Smooth muscle cell (in vitro differentiated cells): Measurements from ENCODE around the gene PIK3R1. TPM values are rescaled to one million over a fixed set of nuclear protein-coding genes. Genes with fewer than 3 reads are reported as not detected.

Experiments
- DNase-seq: peaks from one replicate; lab custom pipeline; 2025; ENCODE audit not compliant: unreplicated experiment; lab: John Stamatoyannopoulos, UW
- H2AFZ ChIP-seq: fragments of 200-600 bp; sonication (generic); 2 replicates; pipeline ENCODE4 v1.6.0; 2016; ENCODE audit warnings: antibody characterized with exemption, low read depth, mild to moderate bottlenecking
- H3F3A ChIP-seq: fragments of 200-600 bp; sonication (generic); 2 replicates; pipeline ENCODE4 v1.6.0; 2017; ENCODE audit warnings: antibody characterized with exemption, low read depth
- H3K27ac ChIP-seq: fragments of 200-600 bp; sonication (generic); 2 replicates; pipeline ENCODE4 v1.5.1; 2016; ENCODE audit warnings: low read depth, mild to moderate bottlenecking
- H3K27me3 ChIP-seq: fragments of 200-600 bp; sonication (generic); 2 replicates; pipeline ENCODE4 v1.6.1; 2016; ENCODE audit warnings: low read depth, mild to moderate bottlenecking
- H3K36me3 ChIP-seq: fragments of 200-600 bp; sonication (generic); 2 replicates; pipeline ENCODE4 v1.5.1; 2016; ENCODE audit warnings: low read depth
- H3K4me1 ChIP-seq: fragments of 200-600 bp; sonication (generic); 2 replicates; pipeline ENCODE4 v1.5.1; 2016; ENCODE audit warnings: low read depth
- H3K4me2 ChIP-seq: fragments of 200-600 bp; sonication (generic); 2 replicates; pipeline ENCODE4 v1.6.0; 2016; ENCODE audit warnings: mild to moderate bottlenecking
- H3K4me3 ChIP-seq: fragments of 200-600 bp; sonication (generic); 2 replicates; pipeline ENCODE4 v1.5.1; 2016; ENCODE audit warnings: mild to moderate bottlenecking
- H3K79me2 ChIP-seq: fragments of 200-600 bp; sonication (generic); 2 replicates; pipeline ENCODE4 v1.6.0; 2016; ENCODE audit warnings: low read depth, mild to moderate bottlenecking
- H3K9ac ChIP-seq: fragments of 200-600 bp; sonication (generic); 2 replicates; pipeline ENCODE4 v1.6.0; 2016; ENCODE audit warnings: low read depth
- H3K9me3 ChIP-seq: fragments of 200-600 bp; sonication (generic); replicated peaks from 2 replicates; pipeline ENCODE4 v1.5.1; 2016; ENCODE audit warnings: low read depth
- H4K20me1 ChIP-seq: fragments of 200-600 bp; sonication (generic); 2 replicates; pipeline ENCODE4 v1.6.0; 2016; ENCODE audit warnings: low read depth
- WGBS: methylation state at CpG from one replicate; pipeline ENCODE4 v1.1.7; 2016; ENCODE audit warnings: low lambda C conversion rate; 5-methylcytosine and 5-hydroxymethylcytosine counted together
- polyA plus RNA-seq: library from polyadenylated mRNA; unstranded; fragments of >200 nt; fragmentation: Nextera tagmentation; extraction: Ambion mirVana; gene quantifications from 2 replicates; pipeline ENCODE4 v1.2.1, GENCODE V29; 2016
- total RNA-seq: library from RNA; depleted of rRNA; stranded (reverse); fragments of >200 nt; gene quantifications from 2 replicates; pipeline ENCODE4 v1.2.3, GENCODE V29; 2014
- TF ChIP-seq, protein P1 (sequence below): fragments of 200-600 bp; sonication (generic); IDR thresholded peaks from 2 replicates; pipeline ENCODE4 v1.5.1; 2017; ENCODE audit warnings: borderline replicate concordance, mild to moderate bottlenecking, antibody characterized with exemption; ENCODE audit not compliant: insufficient read depth, poor library complexity, severe bottlenecking

PIK3R1 gene
- total and polyA plus RNA-seq, 2 experiments from 2014 or later: 5.3 to 63.6 TPM

DNA sequence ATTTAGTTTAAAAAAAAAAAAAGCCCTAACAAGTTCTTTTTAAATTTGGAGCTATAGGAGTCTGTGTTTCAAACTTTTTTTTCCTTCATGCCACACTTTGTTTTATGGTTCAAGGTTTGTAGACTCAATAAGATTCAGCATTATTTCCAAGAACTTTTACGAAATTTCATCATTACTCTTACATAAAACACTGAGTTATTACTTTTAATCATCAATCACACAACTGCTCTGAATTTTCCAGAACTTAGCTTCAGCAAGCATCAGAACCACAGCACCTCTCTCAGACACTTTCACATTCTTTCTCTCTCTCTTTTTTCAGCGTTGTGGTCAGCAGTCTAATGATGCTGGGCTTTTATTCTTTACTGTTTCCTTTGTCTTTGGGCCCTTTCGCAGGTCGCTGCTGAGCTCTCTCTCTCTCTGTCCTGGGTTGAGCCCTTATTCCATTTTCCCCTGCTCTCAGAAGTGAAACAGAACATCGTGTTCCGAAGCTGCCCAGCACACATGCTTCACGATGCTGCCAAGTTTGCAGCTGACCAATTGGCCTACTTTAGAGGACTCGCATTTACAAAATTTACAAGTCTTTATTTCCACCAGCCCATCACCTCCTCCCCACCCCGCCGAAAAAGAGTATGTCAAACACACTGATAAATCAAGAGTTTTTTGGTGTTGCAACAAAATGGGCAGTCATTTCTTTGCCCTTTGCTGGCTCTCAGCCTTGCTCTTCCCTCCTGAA lies 44.6 kb upstream of the PIK3R1 start:
- no peak for DNase-seq
- 73% methylated on average over 10 of the region's 10 CpGs for WGBS
- H3K9ac ChIP-seq: no peak overlapping the region
- H3K9me3 ChIP-seq: no peaks in the 10 kb centered on the region
- H3F3A ChIP-seq: no peaks in the 10 kb centered on the region
- H4K20me1 ChIP-seq: no peaks in the 10 kb centered on the region
- H3K4me3 ChIP-seq: no peak overlapping the region
- H3K27ac ChIP-seq: no peak overlapping the region
- H3K36me3 ChIP-seq: no peaks in the 10 kb centered on the region
- no peak overlapping the region for H2AFZ ChIP-seq
- H3K4me1 ChIP-seq: peaks cover 22% of the 10 kb centered on the region
- TF ChIP-seq, protein P1, sequence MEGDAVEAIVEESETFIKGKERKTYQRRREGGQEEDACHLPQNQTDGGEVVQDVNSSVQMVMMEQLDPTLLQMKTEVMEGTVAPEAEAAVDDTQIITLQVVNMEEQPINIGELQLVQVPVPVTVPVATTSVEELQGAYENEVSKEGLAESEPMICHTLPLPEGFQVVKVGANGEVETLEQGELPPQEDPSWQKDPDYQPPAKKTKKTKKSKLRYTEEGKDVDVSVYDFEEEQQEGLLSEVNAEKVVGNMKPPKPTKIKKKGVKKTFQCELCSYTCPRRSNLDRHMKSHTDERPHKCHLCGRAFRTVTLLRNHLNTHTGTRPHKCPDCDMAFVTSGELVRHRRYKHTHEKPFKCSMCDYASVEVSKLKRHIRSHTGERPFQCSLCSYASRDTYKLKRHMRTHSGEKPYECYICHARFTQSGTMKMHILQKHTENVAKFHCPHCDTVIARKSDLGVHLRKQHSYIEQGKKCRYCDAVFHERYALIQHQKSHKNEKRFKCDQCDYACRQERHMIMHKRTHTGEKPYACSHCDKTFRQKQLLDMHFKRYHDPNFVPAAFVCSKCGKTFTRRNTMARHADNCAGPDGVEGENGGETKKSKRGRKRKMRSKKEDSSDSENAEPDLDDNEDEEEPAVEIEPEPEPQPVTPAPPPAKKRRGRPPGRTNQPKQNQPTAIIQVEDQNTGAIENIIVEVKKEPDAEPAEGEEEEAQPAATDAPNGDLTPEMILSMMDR: no peak
- no peaks in the 10 kb centered on the region for H3K79me2 ChIP-seq
- H3K27me3 ChIP-seq: no peaks in the 10 kb centered on the region
- no peak overlapping the region for H3K4me2 ChIP-seq

DNA sequence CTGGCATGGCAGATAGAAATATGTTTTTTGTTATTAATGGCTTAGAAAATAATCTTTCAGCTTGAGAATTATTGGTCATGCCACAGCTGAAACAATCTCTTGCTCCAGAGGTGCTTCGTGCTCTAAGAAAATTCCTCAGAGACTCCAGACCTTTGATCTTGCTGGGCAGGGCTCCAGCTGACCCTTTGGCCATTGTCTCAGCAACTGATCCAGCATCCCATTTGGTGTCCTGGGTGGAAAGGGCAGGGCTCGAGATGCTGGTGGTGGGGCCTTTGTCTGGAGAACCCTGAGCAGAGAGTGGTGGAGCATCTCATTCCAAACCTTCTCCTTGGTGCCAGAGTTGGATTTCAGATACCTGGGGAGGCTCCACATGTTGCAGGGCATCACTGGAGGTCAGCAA lies 43.2 kb upstream of the PIK3R1 start:
- H3K27me3 ChIP-seq: no peaks in the 10 kb centered on the region
- 87% methylated on average over 2 of the region's 2 CpGs for WGBS

DNA sequence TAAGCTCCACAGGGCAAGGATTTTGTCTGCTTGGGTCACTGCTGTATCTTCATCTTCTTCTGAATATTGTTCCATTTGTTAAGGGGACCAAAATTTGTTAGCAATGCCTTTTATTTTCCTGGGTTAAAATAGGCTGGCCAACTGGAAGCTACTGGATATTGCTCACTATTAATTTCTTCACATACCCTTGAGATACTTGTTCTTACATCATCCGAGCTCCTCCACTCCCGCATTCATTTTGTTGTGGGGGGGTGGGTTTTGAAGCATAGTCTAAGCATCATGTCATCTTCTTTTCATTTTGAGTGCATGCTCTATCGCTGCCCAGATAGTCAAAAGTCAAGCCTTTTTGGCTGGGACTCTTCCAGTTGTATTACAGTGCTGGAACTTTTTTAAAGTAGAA lies 42.5 kb upstream of the PIK3R1 start:
- TF ChIP-seq, protein P1: no peak
- Histone ChIP-seq H3K4me2 (no peak overlapping the region), H3K79me2 (no peaks in the 10 kb centered on the region), H3K27ac (no peak overlapping the region), H3K4me3 (no peak overlapping the region), H3K4me1 (peaks cover 22% of the 10 kb centered on the region), H3K36me3 (no peaks in the 10 kb centered on the region), H2AFZ (no peak overlapping the region), H4K20me1 (no peaks in the 10 kb centered on the region), H3F3A (no peaks in the 10 kb centered on the region), H3K27me3 (no peaks in the 10 kb centered on the region), H3K9me3 (no peaks in the 10 kb centered on the region), H3K9ac (no peak overlapping the region)
- DNase-seq: no peak
- 91% methylated on average over 3 of the region's 3 CpGs for WGBS

More for the DNA sequence above, 43.2 kb upstream of the PIK3R1 start:
- Histone ChIP-seq H2AFZ (no peak overlapping the region), H3K27ac (no peak overlapping the region), H3K36me3 (no peaks in the 10 kb centered on the region), H3K79me2 (no peaks in the 10 kb centered on the region), H3K4me3 (no peak overlapping the region), H3K9ac (no peak overlapping the region), H3K4me2 (no peak overlapping the region), H3K4me1 (peaks cover 22% of the 10 kb centered on the region), H3K9me3 (no peaks in the 10 kb centered on the region), H4K20me1 (no peaks in the 10 kb centered on the region), H3F3A (no peaks in the 10 kb centered on the region)
- no peak for DNase-seq
- TF ChIP-seq, protein P1: no peak

DNA sequence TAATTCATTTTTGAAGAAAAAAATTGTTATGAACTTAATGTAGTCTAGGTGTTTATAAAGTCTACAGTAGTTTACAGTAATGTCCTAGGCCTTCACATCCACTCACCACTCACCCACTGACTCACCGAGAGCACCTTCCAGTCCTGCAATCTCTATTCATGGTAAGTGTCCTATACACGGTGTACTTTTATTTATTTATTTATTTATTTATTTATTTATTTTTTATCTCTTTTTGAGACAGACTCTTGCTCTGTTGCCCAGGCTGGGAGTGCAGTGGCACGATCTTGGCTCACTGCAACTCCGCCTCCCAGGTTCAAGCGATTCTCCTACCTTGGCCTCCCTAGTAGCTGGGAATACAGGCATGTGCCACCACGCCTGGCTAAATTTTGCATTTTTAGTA lies 39.3 kb upstream of the PIK3R1 start:
- Histone ChIP-seq H3K4me3 (no peak overlapping the region), H3F3A (no peaks in the 10 kb centered on the region), H3K9ac (no peak overlapping the region), H3K4me2 (no peak overlapping the region), H3K9me3 (no peaks in the 10 kb centered on the region), H3K27ac (no peak overlapping the region), H3K79me2 (no peaks in the 10 kb centered on the region), H3K27me3 (no peaks in the 10 kb centered on the region), H3K36me3 (no peaks in the 10 kb centered on the region), H4K20me1 (no peaks in the 10 kb centered on the region), H3K4me1 (peaks cover 9% of the 10 kb centered on the region), H2AFZ (no peak overlapping the region)
- no peak for DNase-seq
- 96% methylated on average over 6 of the region's 6 CpGs for WGBS
- TF ChIP-seq, protein P1: no peak
